Ecto neural progenitor cell (in vitro differentiated cells): ENCODE measurements around the gene ZNF296.

Source experiments
- DNase-seq: peaks from one replicate; pipeline ENCODE4 v3.0.0-alpha.2; 2018; ENCODE audit warnings: low spot score

The ZNF296 gene

GRCh38 chr19:45087531-45087930 is 11.3 kb upstream of the ZNF296 start:
- DNase-seq, result no peak

GRCh38 chr19:45086480-45086879 is 10.2 kb upstream of the ZNF296 start:
- DNase-seq, result no peak

GRCh38 chr19:45082170-45082569 is 5.9 kb upstream of the ZNF296 start:
- DNase-seq, result no peak

GRCh38 chr19:45079911-45080370 is 3.7 kb upstream of the ZNF296 start:
- DNase-seq, result no peak

- peak; percentile 92 for DNase-seq
Measured at GRCh38 chr19:45079063-45079910, 3.0 kb upstream of the ZNF296 start, which contains the start of gene GEMIN7. Gene GEMIN7, plus strand, starts transcription at chr19:45079260. Its CDS starts 10,855 bp downstream, at chr19:45090115.

- no peak for DNase-seq
Measured at GRCh38 chr19:45078390-45079062, 2.2 kb upstream of the ZNF296 start.

- no peak for DNase-seq
Measured at GRCh38 chr19:45076851-45077730, 813 bp upstream of the ZNF296 start.

GRCh38 chr19:45075301-45076028 is 813 bp downstream of the ZNF296 start:
- DNase-seq, result peak; percentile 64

- no peak for DNase-seq
Measured at GRCh38 chr19:45074744-45075300, 1.5 kb downstream of the ZNF296 start.

GRCh38 chr19:45071969-45072790 is 4.1 kb downstream of the ZNF296 start:
- DNase-seq, result no peak

GRCh38 chr19:45071545-45071938 is 4.7 kb downstream of the ZNF296 start:
- DNase-seq, result no peak

GRCh38 chr19:45070861-45071544 is 5.3 kb downstream of the ZNF296 start:
- DNase-seq, result no peak

- no peak for DNase-seq
Measured at GRCh38 chr19:45070214-45070613, 6.1 kb downstream of the ZNF296 start.

- peak; percentile 60 for DNase-seq
Measured at GRCh38 chr19:45069056-45069455, 7.2 kb downstream of the ZNF296 start.

GRCh38 chr19:45068041-45068440 is 8.2 kb downstream of the ZNF296 start:
- DNase-seq, result no peak

GRCh38 chr19:45066921-45067661 is 9.2 kb downstream of the ZNF296 start:
- DNase-seq, result no peak

- no peak for DNase-seq
Measured at GRCh38 chr19:45063851-45064801, 12.2 kb downstream of the ZNF296 start.

- DNase-seq, result no peak
Measured at GRCh38 chr19:45061965-45062364, 14.3 kb downstream of the ZNF296 start.
